Mesenchymal stem cell (in vitro differentiated cells and primary cell): ENCODE results near the gene TBC1D22A.
"Not testable (repeated sequence)": the region's sequence is repeated elsewhere in the genome, so short reads cannot be mapped to it uniquely, and the experiment has no call there.

ENCODE experiments used
- DNase-seq: peaks from one replicate; pipeline ENCODE4 v3.0.0-alpha.2; 2013
- H2AFZ ChIP-seq: one replicate; pipeline ENCODE4 v1.6.1; 2013; ENCODE audit warnings: low read depth, mild to moderate bottlenecking, control low read depth, inconsistent platforms, low read length, moderate library complexity
- H2AK5ac ChIP-seq: 2 replicates; pipeline ENCODE4 v1.6.1; 2013; ENCODE audit warnings: low read length, moderate library complexity, mild to moderate bottlenecking, inconsistent platforms; ENCODE audit not compliant: severe bottlenecking
- H2BK120ac ChIP-seq: one replicate; pipeline ENCODE4 v1.6.1; 2013; ENCODE audit warnings: low read depth, mild to moderate bottlenecking, inconsistent platforms, low read length, moderate library complexity
- H2BK12ac ChIP-seq, 2 experiments: one replicate each; pipeline ENCODE4 v1.6.1; 2013; ENCODE audit warnings: inconsistent platforms in 2 of 2, low read length in 2 of 2, mild to moderate bottlenecking in 2 of 2, moderate library complexity in 2 of 2, control low read depth in 1 of 2
- H2BK15ac ChIP-seq: one replicate; pipeline ENCODE4 v1.6.1; 2013; ENCODE audit warnings: mild to moderate bottlenecking, low read depth, inconsistent platforms; ENCODE audit not compliant: poor library complexity, severe bottlenecking
- H2BK5ac ChIP-seq: 2 replicates; pipeline ENCODE4 v1.6.1; 2013; ENCODE audit warnings: low read depth, mild to moderate bottlenecking, low read length, control low read depth, inconsistent platforms; ENCODE audit not compliant: poor library complexity, severe bottlenecking
- H3K14ac ChIP-seq, 2 experiments: one replicate each; pipeline ENCODE4 v1.6.1; 2013; ENCODE audit warnings: inconsistent platforms in 2 of 2, low read length in 2 of 2, control low read depth in 1 of 2, mild to moderate bottlenecking in 1 of 2, moderate library complexity in 1 of 2
- H3K18ac ChIP-seq, 2 experiments: one replicate each; pipeline ENCODE4 v1.6.1; 2013; ENCODE audit warnings: inconsistent platforms in 2 of 2, low read length in 2 of 2, control low read depth in 1 of 2, low read depth in 1 of 2, mild to moderate bottlenecking in 1 of 2
- H3K23ac ChIP-seq, 2 experiments: one replicate each; pipeline ENCODE4 v1.6.1; 2013; ENCODE audit warnings: inconsistent platforms in 2 of 2, low read length in 2 of 2, mild to moderate bottlenecking in 2 of 2, moderate library complexity in 2 of 2, control low read depth in 1 of 2
- H3K27ac ChIP-seq: 2 replicates; pipeline ENCODE4 v1.5.1; 2013; ENCODE audit warnings: mild to moderate bottlenecking, moderate library complexity, low read length, control low read depth, inconsistent platforms; ENCODE audit not compliant: poor library complexity, severe bottlenecking
- H3K27me3 ChIP-seq, 2 experiments: 2 replicates each; pipeline versions ENCODE4 v1.6.1 to v1.7.0; 2013; ENCODE audit warnings: low read length in 2 of 2, mild to moderate bottlenecking in 2 of 2, moderate library complexity in 2 of 2, control low read depth in 1 of 2, inconsistent platforms in 1 of 2; ENCODE audit not compliant: control insufficient read depth in 1 of 2, insufficient read depth in 1 of 2
- H3K36me3 ChIP-seq, 2 experiments: 2 replicates each; pipeline versions ENCODE4 v1.6.1 to v1.7.0; 2013; ENCODE audit warnings: low read length in 2 of 2, control low read depth in 1 of 2, inconsistent platforms in 1 of 2, low read depth in 1 of 2, mild to moderate bottlenecking in 1 of 2; ENCODE audit not compliant: insufficient read depth in 2 of 2, control insufficient read depth in 1 of 2
- H3K4ac ChIP-seq, 2 experiments: one replicate each; pipeline ENCODE4 v1.6.1; 2013; ENCODE audit warnings: inconsistent platforms in 2 of 2, low read length in 2 of 2, mild to moderate bottlenecking in 2 of 2, moderate library complexity in 2 of 2, control low read depth in 1 of 2, low read depth in 1 of 2
- H3K4me1 ChIP-seq: 2 replicates; pipeline ENCODE4 v1.6.1; 2013; ENCODE audit warnings: low read depth, low read length, control low read depth; ENCODE audit not compliant: control insufficient read depth, insufficient read depth
- H3K4me2 ChIP-seq: 2 replicates; pipeline ENCODE4 v1.6.1; 2013; ENCODE audit warnings: low read length, mild to moderate bottlenecking, inconsistent platforms; ENCODE audit not compliant: poor library complexity, severe bottlenecking
- H3K4me3 ChIP-seq, 2 experiments: 2 replicates each; pipeline versions ENCODE4 v1.5.1 to v1.7.0; 2013; ENCODE audit warnings: low read length in 2 of 2, mild to moderate bottlenecking in 2 of 2, control low read depth in 1 of 2, low read depth in 1 of 2; ENCODE audit not compliant: insufficient read depth in 1 of 2
- H3K79me1 ChIP-seq: replicated peaks from 2 replicates; pipeline ENCODE4 v1.6.1; 2013; ENCODE audit warnings: mild to moderate bottlenecking, control low read depth, low read length, inconsistent platforms; ENCODE audit not compliant: poor library complexity, severe bottlenecking
- H3K9ac ChIP-seq: 2 replicates; pipeline ENCODE4 v1.7.0; 2013; ENCODE audit warnings: mild to moderate bottlenecking, low read length, moderate library complexity
- H3K9me3 ChIP-seq: 2 replicates; pipeline ENCODE4 v1.7.0; 2013; ENCODE audit warnings: mild to moderate bottlenecking, low read length; ENCODE audit not compliant: control insufficient read depth
- H4K8ac ChIP-seq: one replicate; pipeline ENCODE4 v1.6.1; 2013; ENCODE audit warnings: inconsistent platforms, mild to moderate bottlenecking, low read length, moderate library complexity
- H4K91ac ChIP-seq: one replicate; pipeline ENCODE4 v1.6.1; 2013; ENCODE audit warnings: mild to moderate bottlenecking, low read length, inconsistent platforms
- WGBS: methylation state at CpG from one replicate; pipeline ENCODE4 v1.1.7; 2013; ENCODE audit warnings: mixed read lengths; 5-methylcytosine and 5-hydroxymethylcytosine counted together

Gene TBC1D22A

DNA sequence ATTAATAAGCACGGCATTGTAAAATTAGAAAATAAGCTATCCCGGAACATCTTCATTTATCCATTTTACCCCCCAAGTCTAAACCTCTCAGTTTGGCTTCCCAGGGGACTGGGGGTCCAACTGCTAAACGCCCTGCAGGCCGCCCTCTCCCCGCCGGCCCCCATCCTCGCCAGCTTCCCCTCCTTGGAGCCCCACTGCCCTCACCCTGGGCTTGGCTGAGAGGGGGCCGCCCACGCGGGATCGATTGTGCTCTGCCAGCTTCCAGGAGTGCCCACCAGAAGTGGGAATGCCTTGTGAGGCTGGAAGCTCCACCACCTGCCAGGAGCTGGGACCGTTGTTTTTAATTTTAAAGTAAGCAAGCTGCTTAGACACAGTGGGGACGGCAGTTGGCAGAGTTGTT lies 353.5 kb downstream of the TBC1D22A start:
- H2BK5ac ChIP-seq: no peak overlapping the region
- H3K36me3 ChIP-seq: peaks cover 8 to 44% of the 10 kb centered on the region in 2 experiments
- H2BK12ac ChIP-seq: no peak overlapping the region
- no peak overlapping the region for H3K14ac ChIP-seq
- no peak overlapping the region for H3K4ac ChIP-seq
- no peak overlapping the region for H2AFZ ChIP-seq
- no peak overlapping the region for H3K18ac ChIP-seq
- peaks cover 5% of the 10 kb centered on the region for H3K79me1 ChIP-seq
- H2AK5ac ChIP-seq: no peak overlapping the region
- no peak overlapping the region for H4K91ac ChIP-seq
- H2BK15ac ChIP-seq: no peak overlapping the region
- no peak overlapping the region for H3K4me3 ChIP-seq
- no peak overlapping the region for H3K27ac ChIP-seq
- no peak overlapping the region for H4K8ac ChIP-seq
- H3K9ac ChIP-seq: no peak overlapping the region
- DNase-seq: no peak
- H2BK120ac ChIP-seq: no peak overlapping the region
- 92% methylated on average over 13 of the region's 13 CpGs for WGBS
- no peaks in the 10 kb centered on the region for H3K9me3 ChIP-seq
- H3K4me2 ChIP-seq: no peak overlapping the region
- peaks cover 14% of the 10 kb centered on the region for H3K4me1 ChIP-seq
- no peak overlapping the region for H3K23ac ChIP-seq
- H3K27me3 ChIP-seq: no peaks in the 10 kb centered on the region

DNA sequence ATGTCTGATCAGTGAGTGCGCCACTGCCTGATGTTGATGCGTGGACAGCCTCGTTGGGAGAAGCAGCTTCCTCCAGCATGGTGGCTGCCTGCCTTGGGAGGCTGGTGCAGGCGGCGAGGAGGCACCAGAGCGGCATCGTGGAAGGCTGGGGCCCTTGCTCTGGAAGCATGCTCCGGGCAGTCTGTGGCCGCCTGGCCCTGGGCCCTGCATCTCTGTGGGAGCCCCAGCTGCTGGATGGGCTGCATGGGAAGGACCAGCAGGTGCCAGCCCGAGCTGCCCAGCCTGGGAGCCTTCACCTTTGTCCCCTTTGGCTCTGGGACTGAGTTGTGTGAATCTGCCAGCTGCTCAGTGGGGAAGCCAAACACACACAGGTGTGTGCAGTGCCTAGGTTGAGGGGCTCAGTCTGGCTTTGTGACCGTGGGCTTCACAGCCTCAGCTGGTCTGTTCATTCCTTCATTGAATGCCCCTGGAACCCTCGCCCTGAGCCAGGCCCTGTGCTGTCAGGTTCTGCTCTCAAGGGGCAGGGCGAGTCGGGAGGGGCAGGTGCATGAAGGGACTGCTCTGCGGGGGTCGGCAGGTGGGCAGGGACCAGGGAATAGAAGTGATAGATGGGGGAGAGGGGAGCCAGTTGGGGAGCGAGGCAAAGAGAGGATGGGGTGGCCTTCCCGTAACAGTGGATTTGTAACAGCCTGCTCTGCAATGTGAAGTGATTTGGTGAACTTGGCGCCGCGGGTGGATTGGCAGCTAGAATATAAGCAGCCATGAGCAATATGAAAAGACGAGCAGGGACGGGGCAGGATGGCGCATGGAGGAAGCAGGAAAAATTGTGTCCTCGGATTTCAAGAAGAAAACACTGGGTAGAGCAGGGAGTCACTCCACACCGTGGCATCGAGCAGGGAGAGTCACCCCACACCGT lies 354.2 kb downstream of the TBC1D22A start:
- Histone ChIP-seq H3K27ac (no peak overlapping the region), H2BK12ac (no peak overlapping the region), H3K79me1 (peaks cover 5% of the 10 kb centered on the region), H3K4ac (no peak overlapping the region), H3K23ac (no peak overlapping the region), H2AK5ac (no peak overlapping the region), H3K27me3 (no peaks in the 10 kb centered on the region), H3K4me3 (no peak overlapping the region), H3K18ac (no peak overlapping the region), H2BK5ac (no peak overlapping the region), H3K4me2 (no peak overlapping the region), H2BK15ac (no peak overlapping the region), H3K36me3 (peaks cover 7 to 45% of the 10 kb centered on the region in 2 experiments), H3K4me1 (peaks cover 12% of the 10 kb centered on the region), H3K14ac (no peak overlapping the region), H4K8ac (no peak overlapping the region), H2AFZ (no peak overlapping the region), H3K9ac (no peak overlapping the region), H3K9me3 (no peaks in the 10 kb centered on the region), H2BK120ac (no peak overlapping the region), H4K91ac (no peak overlapping the region)
- DNase-seq: no peak
- WGBS: 96% methylated on average over 24 of the region's 28 CpGs

DNA sequence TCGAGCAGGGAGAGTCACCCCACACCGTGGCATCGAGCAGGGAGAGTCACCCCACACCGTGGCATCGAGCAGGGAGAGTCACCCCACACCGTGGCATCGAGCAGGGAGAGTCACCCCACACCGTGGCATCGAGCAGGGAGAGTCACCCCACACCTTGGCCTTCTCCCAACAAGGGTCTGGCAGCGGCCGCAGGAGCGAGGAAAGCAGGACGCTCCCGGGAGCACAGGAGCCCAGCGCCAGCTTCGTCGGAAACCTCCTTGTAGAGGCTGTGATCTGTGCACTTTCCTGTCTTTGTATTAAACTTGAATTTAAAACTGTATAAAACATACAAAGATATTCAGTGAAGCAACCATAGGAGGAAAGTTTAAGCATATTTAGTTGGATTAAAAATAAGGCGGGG lies 355.0 kb downstream of the TBC1D22A start:
- H4K91ac ChIP-seq, H3K14ac ChIP-seq, H2AK5ac ChIP-seq, H3K18ac ChIP-seq, H3K9me3 ChIP-seq, H3K4ac ChIP-seq, H3K4me3 ChIP-seq, H2BK120ac ChIP-seq, H4K8ac ChIP-seq, H3K79me1 ChIP-seq, H2BK5ac ChIP-seq, H3K9ac ChIP-seq, H3K4me1 ChIP-seq, H3K27me3 ChIP-seq, DNase-seq, H2BK12ac ChIP-seq, H3K4me2 ChIP-seq, H3K27ac ChIP-seq, H2AFZ ChIP-seq, H3K23ac ChIP-seq, H2BK15ac ChIP-seq: not testable (repeated sequence)
- H3K36me3 ChIP-seq: peaks cover 4 to 42% of the 10 kb centered on the region in 2 experiments
- WGBS: 95% methylated on average over 10 of the region's 18 CpGs

DNA sequence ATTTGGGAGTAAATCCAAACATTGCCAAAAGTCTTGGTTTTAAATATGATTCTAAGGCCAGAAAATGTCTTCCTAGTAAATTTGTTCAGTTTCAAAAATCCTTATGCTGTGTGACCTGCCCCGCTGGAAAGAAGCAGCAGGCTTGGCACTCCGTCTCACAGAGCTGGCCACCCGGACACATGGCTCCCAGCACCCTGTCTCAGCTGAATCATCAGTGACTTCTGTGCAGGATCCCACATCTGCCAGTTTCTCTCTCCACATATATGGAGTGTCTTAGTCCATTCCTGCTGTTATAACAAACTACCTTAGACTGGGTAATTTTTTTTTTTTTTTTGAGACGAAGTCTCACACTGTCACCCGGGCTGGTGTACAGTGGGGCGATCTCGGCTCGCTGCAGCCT lies 356.7 kb downstream of the TBC1D22A start:
- H3K27me3 ChIP-seq: no peaks in the 10 kb centered on the region
- no peak overlapping the region for H3K14ac ChIP-seq
- H3K18ac ChIP-seq: no peak overlapping the region
- H3K4me1 ChIP-seq: peaks cover 4% of the 10 kb centered on the region
- peaks cover 2% of the 10 kb centered on the region for H3K79me1 ChIP-seq
- H3K4me3 ChIP-seq: no peak overlapping the region
- H3K23ac ChIP-seq: no peak overlapping the region
- WGBS: 96% methylated on average over 8 of the region's 8 CpGs
- H2BK12ac ChIP-seq: no peak overlapping the region
- no peak overlapping the region for H3K4ac ChIP-seq
- H2AFZ ChIP-seq: no peak overlapping the region
- no peak overlapping the region for H2BK5ac ChIP-seq
- no peak overlapping the region for H4K91ac ChIP-seq
- H2AK5ac ChIP-seq: no peak overlapping the region
- no peaks in the 10 kb centered on the region for H3K9me3 ChIP-seq
- no peak overlapping the region for H3K27ac ChIP-seq
- DNase-seq: no peak
- H4K8ac ChIP-seq: no peak overlapping the region
- H3K9ac ChIP-seq: no peak overlapping the region
- H3K4me2 ChIP-seq: no peak overlapping the region
- H3K36me3 ChIP-seq: peaks cover 0 to 27% of the 10 kb centered on the region in 2 experiments
- no peak overlapping the region for H2BK15ac ChIP-seq
- H2BK120ac ChIP-seq: no peak overlapping the region
